IMR-90 (cell line): ENCODE measurements around the gene ARHGAP31.

Experiments used
- CEBPB ChIP-seq: IDR thresholded peaks from 2 replicates; pipeline ENCODE4 v1.6.1; 2012; ENCODE audit warnings: low read depth, low read length, improper control_type of control experiment
- CHD1 ChIP-seq: IDR thresholded peaks from 2 replicates; pipeline ENCODE4 v1.6.1; 2012; ENCODE audit warnings: low read depth, low read length, improper control_type of control experiment
- CTCF ChIP-seq: conservative IDR thresholded peaks from 2 replicates; pipeline ENCODE4 v1.5.1; 2012; ENCODE audit warnings: mild to moderate bottlenecking, low read depth, low read length, improper control_type of control experiment
- FOS ChIP-seq: fragments of 150-350 bp; IDR thresholded peaks from 2 replicates; pipeline ENCODE4 v1.6.1; 2016; ENCODE audit warnings: low read depth, low read length
- MAZ ChIP-seq: IDR thresholded peaks from 2 replicates; pipeline ENCODE4 v1.6.1; 2012; ENCODE audit warnings: low read depth, mild to moderate bottlenecking, low read length, improper control_type of control experiment, moderate library complexity, borderline replicate concordance
- POLR2A ChIP-seq: IDR thresholded peaks from 2 replicates; pipeline ENCODE4 v1.6.1; 2012; ENCODE audit warnings: mild to moderate bottlenecking, low read depth, low read length
- RAD21 ChIP-seq: IDR thresholded peaks from 2 replicates; pipeline ENCODE4 v1.6.1; 2012; ENCODE audit warnings: low read length, improper control_type of control experiment
- RCOR1 ChIP-seq: IDR thresholded peaks from 2 replicates; pipeline ENCODE4 v1.6.1; 2012; ENCODE audit warnings: mild to moderate bottlenecking, low read length, improper control_type of control experiment; ENCODE audit not compliant: insufficient replicate concordance

DNA sequence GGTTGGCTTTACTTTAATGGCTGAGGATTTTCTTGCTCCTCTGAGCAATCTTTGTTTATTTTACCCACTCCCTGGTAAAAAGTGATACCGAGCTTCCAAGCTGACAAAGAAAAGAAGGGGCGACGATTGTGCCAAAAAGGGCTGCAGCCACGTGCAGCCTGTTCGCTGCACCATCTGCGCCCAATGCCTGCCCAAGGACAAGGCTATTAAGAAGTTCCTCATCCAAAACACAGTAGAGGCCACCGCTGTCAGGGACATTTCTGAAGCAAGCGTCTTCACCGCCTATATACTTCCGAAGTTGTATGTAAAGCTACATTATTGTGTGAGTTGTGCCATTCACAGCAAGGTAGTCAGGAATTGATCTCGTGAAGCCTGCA is 4.4 kb downstream of the ARHGAP31 start:
- TF ChIP-seq CTCF: no peak
- no peak for TF ChIP-seq MAZ
- TF ChIP-seq CEBPB: no peak
- no peak for TF ChIP-seq FOS
- no peak for TF ChIP-seq RCOR1
- TF ChIP-seq RAD21: no peak
- TF ChIP-seq POLR2A: no peak
- no peak for TF ChIP-seq CHD1
